H1 (cell line): ENCODE measurements around the gene ACBD6. TPM values are rescaled to one million over a fixed set of nuclear protein-coding genes. Genes with fewer than 3 reads are reported as not detected.

Experiments used
- CHD2 ChIP-seq: IDR thresholded peaks from 2 replicates; pipeline ENCODE4 v1.6.1; 2012; ENCODE audit warnings: low read length, improper control_type of control experiment
- RNF2 ChIP-seq: fragments of 200-900, 300-1000 bp; sonication (generic); IDR thresholded peaks from 2 replicates; pipeline ENCODE4 v1.7.1; 2016; ENCODE audit warnings: borderline replicate concordance, low read depth, mild to moderate bottlenecking, antibody characterized with exemption, low read length; ENCODE audit not compliant: poor library complexity, severe bottlenecking; ENCODE audit errors: missing control alignments
- TBP ChIP-seq: IDR thresholded peaks from 2 replicates; pipeline ENCODE4 v1.6.1; 2011; ENCODE audit warnings: low read depth, low read length, improper control_type of control experiment
- polyA plus RNA-seq, 7 experiments: library from polyadenylated mRNA; depleted of rRNA in 3 of 7; stranded (reverse) in 5 of 7; unstranded in 2 of 7; fragments of >200 nt in 5 of 7; fragments of 200-250 nt in 2 of 7; gene quantifications; 1 replicate in 5 of 7; 2 replicates in 1 of 7; 4 replicates in 1 of 7; pipeline versions ENCODE4 v1.2.1 to v1.2.3, GENCODE V29; 2011 to 2013; ENCODE audit warnings: missing spikeins in 2 of 7, mixed read lengths in 2 of 7
- total RNA-seq: library from RNA; stranded (reverse); fragmentation: NEBNext Ultra II Directional; extraction: Animal tissue kit (Norgen Biotek cat#: 25700); gene quantifications from 2 replicates; pipeline ENCODE4 v1.2.1, GENCODE V29; 2021
- TF ChIP-seq, protein P1 (sequence below), 3 experiments: IDR thresholded peaks; 1 replicate in 2 of 3; 2 replicates in 1 of 3; pipeline versions ENCODE4 v1.5.1 to v1.6.1; 2011; ENCODE audit warnings: low read length in 3 of 3, mild to moderate bottlenecking in 3 of 3, inconsistent platforms in 2 of 3, low read depth in 1 of 3, moderate library complexity in 1 of 3; ENCODE audit not compliant: insufficient read depth in 1 of 3; ENCODE audit errors: control extremely low read depth in 1 of 3

The ACBD6 gene
- total and polyA plus RNA-seq, 2 of the 8 experiments (the other 6 are each of a cell fraction or from before 2014, with no cell fraction given): 52.0 to 67.7 TPM

GRCh38 chr1:180376253-180376652 is 126.1 kb downstream of the ACBD6 start (continued):
- TF ChIP-seq, protein P1, sequence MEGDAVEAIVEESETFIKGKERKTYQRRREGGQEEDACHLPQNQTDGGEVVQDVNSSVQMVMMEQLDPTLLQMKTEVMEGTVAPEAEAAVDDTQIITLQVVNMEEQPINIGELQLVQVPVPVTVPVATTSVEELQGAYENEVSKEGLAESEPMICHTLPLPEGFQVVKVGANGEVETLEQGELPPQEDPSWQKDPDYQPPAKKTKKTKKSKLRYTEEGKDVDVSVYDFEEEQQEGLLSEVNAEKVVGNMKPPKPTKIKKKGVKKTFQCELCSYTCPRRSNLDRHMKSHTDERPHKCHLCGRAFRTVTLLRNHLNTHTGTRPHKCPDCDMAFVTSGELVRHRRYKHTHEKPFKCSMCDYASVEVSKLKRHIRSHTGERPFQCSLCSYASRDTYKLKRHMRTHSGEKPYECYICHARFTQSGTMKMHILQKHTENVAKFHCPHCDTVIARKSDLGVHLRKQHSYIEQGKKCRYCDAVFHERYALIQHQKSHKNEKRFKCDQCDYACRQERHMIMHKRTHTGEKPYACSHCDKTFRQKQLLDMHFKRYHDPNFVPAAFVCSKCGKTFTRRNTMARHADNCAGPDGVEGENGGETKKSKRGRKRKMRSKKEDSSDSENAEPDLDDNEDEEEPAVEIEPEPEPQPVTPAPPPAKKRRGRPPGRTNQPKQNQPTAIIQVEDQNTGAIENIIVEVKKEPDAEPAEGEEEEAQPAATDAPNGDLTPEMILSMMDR (IDR thresholded peaks at IDR 0.05; ENCODE audit: control extremely low read depth in 1 of 3, insufficient read depth in 1 of 3, low read depth in 1 of 3, low read length in 3 of 3): no peak
- TF ChIP-seq CHD2: no peak
- TF ChIP-seq TBP: no peak
- TF ChIP-seq RNF2: no peak
